Ovary (tissue), 9 donors: ENCODE data around the gene PRM2. TPM values are rescaled to one million over a fixed set of nuclear protein-coding genes. Genes with fewer than 3 reads are reported as not detected.
"Not testable (repeated sequence)": the region's sequence is repeated elsewhere in the genome, so short reads cannot be mapped to it uniquely, and the experiment has no call there.

ENCODE experiments used
- DNase-seq, 5 donors: peaks; one replicate each; pipeline ENCODE4 v3.0.0-alpha.2; 2019 to 2020
- H3K27ac ChIP-seq, 2 donors: fragments of 200-600 bp; one replicate each; pipeline versions ENCODE4 v1.5.1 to v1.8.0; 2019 to 2022
- H3K27me3 ChIP-seq: fragments of 200-600 bp; one replicate; pipeline ENCODE4 v1.8.0; 2022
- H3K36me3 ChIP-seq: fragments of 200-600 bp; sonication (generic); one replicate; pipeline ENCODE4 v1.5.1; 2019
- H3K4me1 ChIP-seq: one replicate; pipeline ENCODE4 v1.8.1; 2013; ENCODE audit warnings: mild to moderate bottlenecking, moderate library complexity; ENCODE audit not compliant: insufficient read depth
- H3K4me3 ChIP-seq: fragments of 200-600 bp; sonication (generic); one replicate; pipeline ENCODE4 v1.5.1; 2017
- H3K9me3 ChIP-seq, 2 donors: fragments of 200-600 bp in 1 of 2; sonication (generic) in 1 of 2; one replicate each; pipeline versions ENCODE4 v1.5.1 to v1.8.1; 2013 to 2019; ENCODE audit warnings: mild to moderate bottlenecking in 1 of 2, moderate library complexity in 1 of 2
- CTCF ChIP-seq, 3 donors: fragments of 450-650 bp in 2 of 3; fragments of 200-600 bp in 1 of 3; IDR thresholded peaks; one replicate each; pipeline versions ENCODE4 v1.5.1 to v1.8.0; 2016 to 2022; ENCODE audit warnings: antibody characterized with exemption in 3 of 3, mild to moderate bottlenecking in 1 of 3
- EP300 ChIP-seq: sonication (generic); formaldehyde crosslinking; IDR thresholded peaks from one replicate; pipeline ENCODE4 v1.6.1; 2017; ENCODE audit warnings: antibody characterized with exemption
- POLR2A ChIP-seq: fragments of 450-650 bp; IDR thresholded peaks from one replicate; pipeline ENCODE4 v1.6.1; 2017; ENCODE audit warnings: antibody characterized with exemption, mild to moderate bottlenecking, moderate library complexity
- WGBS, 3 donors: extraction: QIAGEN DNeasy Blood & Tissue Kit in 1 of 3; methylation state at CpG; one replicate each; pipeline versions ENCODE4 v1.1.5 to v1.1.7; 2013 to 2017; 5-methylcytosine and 5-hydroxymethylcytosine counted together
- intact Hi-C, 4 donors: fragments of 100-400 bp; cut with DNase I; formaldehyde crosslinking; loops; one replicate each; pipeline versions ENCODE4 v1.11.0 to v1.15.1; 2022 to 2023
- polyA plus RNA-seq, 2 donors: library from polyadenylated mRNA; stranded (reverse); fragments of 200-250 nt in 1 of 2; fragments of 350-450 nt in 1 of 2; fragmentation: Illumina TruSeq in 1 of 2; extraction: RNeasy Lipid Tissue Mini Kit (QIAGEN cat#74804) in 1 of 2; gene quantifications; one replicate each; pipeline ENCODE4 v1.2.3, GENCODE V29; 2013 to 2014
- total RNA-seq, 7 donors: library from RNA; depleted of rRNA in 2 of 7; stranded (reverse); fragments of >200 nt in 2 of 7; fragmentation: NEBNext Ultra II Directional in 3 of 7; extraction: Animal tissue kit (Norgen Biotek cat#: 25700) in 3 of 7; gene quantifications; one replicate each; pipeline versions ENCODE4 v1.1.0 to v1.2.4, GENCODE V29; 2016 to 2023
- donor health status: DM: no; HTN: no; CAD: no; lungs with moderate emphysema.
- donor health status: DM: no; HTN: no; CAD: no.
- donor health status: Bipolar disorder and iron deficiency.
- donor health status: DM: yes; HTN: yes; CAD: no.
- donor health status: DM: no; HTN: no; CAD: no.
- donor health status: DM: yes; HTN: yes; CAD: no.

PRM2 gene
- total and polyA plus RNA-seq, 9 donors: not detected

- Histone ChIP-seq H3K27ac (no peak overlapping the region), H3K27me3 (no peaks in the 10 kb centered on the region), H3K4me3 (no peak overlapping the region), H3K9me3 (no peaks in the 10 kb centered on the region), H3K4me1 (peaks cover 4% of the 10 kb centered on the region), H3K36me3 (no peaks in the 10 kb centered on the region)
- TF ChIP-seq EP300 (no peak), POLR2A (no peak), CTCF (IDR thresholded peaks at IDR 0.05) (no peak)
- intact Hi-C loops: no loop called here
- WGBS, 3 donors: 88 to 92% (median 91%) methylated on average over 6 of the region's 6 CpGs
- no peak for DNase-seq
These were observed 23.7 kb upstream of the PRM2 start for GRCh38 chr16:11299865-11300559.

- intact Hi-C loops, H3K4me1 ChIP-seq, H3K9me3 ChIP-seq, H3K27me3 ChIP-seq, H3K36me3 ChIP-seq, DNase-seq, H3K27ac ChIP-seq, H3K4me3 ChIP-seq: not testable (repeated sequence)
- 89 to 90% (median 89%) methylated on average over 13 of the region's 13 CpGs for WGBS, 3 donors
These were observed 22.8 kb upstream of the PRM2 start for GRCh38 chr16:11298950-11299547.

GRCh38 chr16:11298143-11298900 is 22.0 kb upstream of the PRM2 start:
- intact Hi-C loops: no loop called here
- Histone ChIP-seq H3K36me3 (no peaks in the 10 kb centered on the region), H3K4me1 (peaks cover 4% of the 10 kb centered on the region), H3K27me3 (no peaks in the 10 kb centered on the region), H3K27ac (peak overlapping the region in 1 of 2 donors; percentile 5), H3K9me3 (no peaks in the 10 kb centered on the region), H3K4me3 (no peak overlapping the region)
- TF ChIP-seq POLR2A (no peak), EP300 (no peak), CTCF (IDR thresholded peaks at IDR 0.05) (no peak)
- DNase-seq: no peak
- 56 to 61% (median 58%) methylated on average over 5 of the region's 5 CpGs for WGBS, 3 donors

DNA sequence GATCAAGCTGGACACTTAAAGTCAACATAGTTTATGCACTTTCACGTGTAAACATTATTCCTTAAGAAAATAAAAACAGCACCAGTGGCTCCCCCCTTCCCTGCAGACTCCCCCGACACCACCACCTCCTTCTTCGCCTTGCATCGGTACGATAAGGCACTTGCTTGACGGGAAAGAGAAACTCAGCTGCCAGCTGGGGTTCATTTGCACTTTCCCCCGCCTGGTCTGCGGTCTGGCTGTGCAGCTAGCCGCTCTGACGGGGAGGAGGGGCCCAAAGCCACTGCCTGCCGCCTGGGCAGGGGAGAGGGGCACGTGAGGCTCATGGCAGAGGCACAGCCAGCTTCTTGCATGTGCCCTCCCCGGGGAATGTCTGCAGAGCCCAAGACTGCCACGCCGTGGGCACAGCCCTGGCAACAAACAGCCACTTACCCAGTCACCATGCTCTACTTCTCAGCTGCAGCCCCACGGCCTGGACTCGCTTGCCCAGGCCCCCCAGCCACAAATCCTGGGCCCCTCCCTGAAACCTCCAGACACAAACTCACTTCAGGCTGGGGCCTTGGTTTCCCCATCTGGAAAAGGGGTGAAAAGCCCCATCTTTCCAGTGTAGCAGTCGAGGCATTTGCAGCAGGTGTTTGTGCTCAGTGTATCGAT is 21.3 kb upstream of the PRM2 start:
- intact Hi-C loops: no loop called here
- Histone ChIP-seq H3K4me3 (peak overlapping the region; percentile 23), H3K4me1 (peaks cover 4% of the 10 kb centered on the region), H3K36me3 (no peaks in the 10 kb centered on the region), H3K27ac (peak overlapping the region in 1 of 2 donors; percentile 5), H3K27me3 (no peaks in the 10 kb centered on the region), H3K9me3 (no peaks in the 10 kb centered on the region)
- peak; percentile 53 to 73 (median 63) for DNase-seq
- TF ChIP-seq POLR2A (no peak), EP300 (no peak), CTCF (IDR thresholded peaks at IDR 0.05) (no peak)
- 3 to 7% (median 4%) methylated on average over 19 of the region's 19 CpGs for WGBS, 3 donors
